HCT116 (cell line): ENCODE measurements around the gene TMEM53. TPM values are rescaled to one million over a fixed set of nuclear protein-coding genes. Genes with fewer than 3 reads are reported as not detected.

Experiments
- ATAC-seq: fragments of 200-7000 bp; cut with Tn5 transposase; 2 replicates; pipeline ENCODE4 v1.9.1; 2020; ENCODE audit warnings: mild to moderate bottlenecking, moderate library complexity
- BruUV-seq: library from RNA; stranded (reverse); fragments of 400-500 nt; replicated peaks from 2 replicates; lab custom pipeline; 2021; lab: Mats Ljungman, UMichigan
- CTCF ChIA-PET: fragments of 300-600 bp; sonication (Branson Sonifier 250); formaldehyde crosslinking; loops from one replicate; lab custom pipeline; 2021; ENCODE audit warnings: antibody characterized with exemption; lab: Charles Lee
- POLR2A ChIA-PET: fragments of 300-600, 350-600 bp; sonication (Branson Sonifier 250); formaldehyde crosslinking; loops from one replicate; lab custom pipeline; 2021; ENCODE audit warnings: antibody characterized with exemption; lab: Charles Lee
- RAD21 ChIA-PET, 2 experiments: fragments of 300-600 bp; sonication (Branson Sonifier 250); formaldehyde crosslinking; loops; one replicate each; lab custom pipeline; 2023; ENCODE audit warnings: low total read pairs in 2 of 2; ENCODE audit not compliant: uncharacterized antibody in 2 of 2, unreplicated experiment in 2 of 2, low non-redundant PET in 1 of 2; lab: Charles Lee
- DNase-seq: peaks from one replicate; pipeline ENCODE4 v3.0.0-alpha.2; 2010; ENCODE audit warnings: low read depth, low spot score
- H2AFZ ChIP-seq: fragments of 200-600 bp; shearing (Covaris generic), sonication (generic); 2 replicates; pipeline ENCODE4 v1.6.1; 2017; ENCODE audit warnings: low read depth, mixed run types, mixed read lengths, antibody characterized with exemption, low read length; ENCODE audit not compliant: poor library complexity, severe bottlenecking
- H3K27ac ChIP-seq: 2 replicates; pipeline ENCODE4 v1.5.1; 2012; ENCODE audit warnings: low read depth, low read length
- H3K27me3 ChIP-seq: fragments of 200-600 bp; sonication (generic); 2 replicates; pipeline ENCODE4 v1.6.1; 2016; ENCODE audit warnings: mixed run types, low read length, mixed read lengths; ENCODE audit not compliant: insufficient read depth
- H3K36me3 ChIP-seq, 2 experiments: fragments of 200-500 bp in 1 of 2; fragments of 200-600 bp in 1 of 2; sonication (Bioruptor generic) in 1 of 2; sonication (generic) in 1 of 2; 2 replicates each; pipeline versions ENCODE4 v1.5.1 to v1.6.1; 2014 to 2016; ENCODE audit warnings: low read length in 2 of 2, inconsistent platforms in 1 of 2, mixed read lengths in 1 of 2, mixed run types in 1 of 2; ENCODE audit not compliant: insufficient read depth in 2 of 2, control insufficient read depth in 1 of 2
- H3K4me1 ChIP-seq, 2 experiments: fragments of 200-600 bp in 1 of 2; sonication (generic) in 1 of 2; 2 replicates each; pipeline versions ENCODE4 v1.5.1 to v1.6.1; 2012 to 2017; ENCODE audit warnings: low read length in 2 of 2, inconsistent platforms in 1 of 2, mild to moderate bottlenecking in 1 of 2, mixed read lengths in 1 of 2, mixed run types in 1 of 2, moderate library complexity in 1 of 2; ENCODE audit not compliant: insufficient read depth in 2 of 2, control insufficient read depth in 1 of 2
- H3K4me2 ChIP-seq: fragments of 200-600 bp; sonication (generic); 2 replicates; pipeline ENCODE4 v1.6.1; 2017; ENCODE audit warnings: mixed run types, low read length, mixed read lengths
- H3K4me3 ChIP-seq, 2 experiments: fragments of 200-600 bp in 1 of 2; sonication (generic) in 1 of 2; replicated peaks in 1 of 2; 2 replicates each; pipeline ENCODE4 v1.5.1; 2011 to 2016; ENCODE audit warnings: low read length in 2 of 2, control low read depth in 1 of 2, low read depth in 1 of 2, mild to moderate bottlenecking in 1 of 2, mixed read lengths in 1 of 2, mixed run types in 1 of 2
- H3K79me2 ChIP-seq: fragments of 200-600 bp; sonication (generic); 2 replicates; pipeline ENCODE4 v1.6.1; 2017; ENCODE audit warnings: mild to moderate bottlenecking, mixed run types, low read length, moderate library complexity, mixed read lengths; ENCODE audit not compliant: insufficient read depth
- H3K9ac ChIP-seq: fragments of 200-600 bp; sonication (generic); 2 replicates; pipeline ENCODE4 v1.6.1; 2016; ENCODE audit warnings: low read length, mixed read lengths
- H3K9me2 ChIP-seq: fragments of 200-600 bp; sonication (generic), shearing (Covaris generic); 2 replicates; pipeline ENCODE4 v1.6.1; 2017; ENCODE audit warnings: mixed run types, mild to moderate bottlenecking, moderate library complexity; ENCODE audit not compliant: insufficient read depth
- H3K9me3 ChIP-seq, 2 experiments: fragments of 200-500 bp in 1 of 2; fragments of 200-600 bp in 1 of 2; sonication (Bioruptor generic) in 1 of 2; sonication (generic) in 1 of 2; 2 replicates each; pipeline ENCODE4 v1.6.1; 2014 to 2017; ENCODE audit warnings: low read length in 2 of 2, mixed read lengths in 2 of 2, inconsistent platforms in 1 of 2, low read depth in 1 of 2, mild to moderate bottlenecking in 1 of 2, mixed run types in 1 of 2, moderate library complexity in 1 of 2; ENCODE audit not compliant: control insufficient read depth in 1 of 2, insufficient read depth in 1 of 2
- H4K20me1 ChIP-seq: fragments of 200-600 bp; sonication (generic), shearing (Covaris generic); 2 replicates; pipeline ENCODE4 v1.6.1; 2017; ENCODE audit warnings: mixed run types, mild to moderate bottlenecking, moderate library complexity; ENCODE audit not compliant: insufficient read depth
- CEBPB ChIP-seq: IDR thresholded peaks from 2 replicates; pipeline ENCODE4 v1.6.1; 2012; ENCODE audit warnings: low read depth
- CTCF ChIP-seq, 3 experiments: fragments of 200-600 bp in 1 of 3; sonication (generic) in 1 of 3; IDR thresholded peaks in 2 of 3; conservative IDR thresholded peaks in 1 of 3; 2 replicates each; pipeline ENCODE4 v1.5.1; 2012 to 2017; ENCODE audit warnings: low read depth in 2 of 3, low read length in 2 of 3, antibody characterized with exemption in 1 of 3, borderline replicate concordance in 1 of 3, control low read depth in 1 of 3, mild to moderate bottlenecking in 1 of 3, mixed read lengths in 1 of 3, mixed run types in 1 of 3, moderate library complexity in 1 of 3; ENCODE audit not compliant: insufficient read depth in 1 of 3
- EGR1 ChIP-seq: IDR thresholded peaks from 2 replicates; pipeline ENCODE4 v1.6.1; 2012; ENCODE audit warnings: low read depth
- ELF1 ChIP-seq: IDR thresholded peaks from 2 replicates; pipeline ENCODE4 v1.6.1; 2012; ENCODE audit warnings: low read depth, borderline replicate concordance
- FOSL1 ChIP-seq: IDR thresholded peaks from 2 replicates; pipeline ENCODE4 v1.6.1; 2012; ENCODE audit warnings: low read depth
- MAX ChIP-seq: IDR thresholded peaks from 2 replicates; pipeline ENCODE4 v1.6.1; 2012
- POLR2A ChIP-seq: IDR thresholded peaks from 2 replicates; pipeline ENCODE4 v1.7.0; 2011; ENCODE audit warnings: borderline replicate concordance; ENCODE audit not compliant: insufficient read depth, insufficient read length; ENCODE audit errors: extremely low read depth
- POLR2AphosphoS5 ChIP-seq: IDR thresholded peaks from 2 replicates; pipeline ENCODE4 v1.6.1; 2011; ENCODE audit warnings: mild to moderate bottlenecking, low read depth, low read length, moderate library complexity
- RAD21 ChIP-seq: IDR thresholded peaks from 2 replicates; pipeline ENCODE4 v1.6.1; 2012; ENCODE audit warnings: low read depth, mild to moderate bottlenecking
- SIN3A ChIP-seq: IDR thresholded peaks from 2 replicates; pipeline ENCODE4 v1.6.1; 2012; ENCODE audit warnings: low read depth
- YY1 ChIP-seq: IDR thresholded peaks from 2 replicates; pipeline ENCODE4 v1.6.1; 2011; ENCODE audit warnings: low read length, low read depth, moderate library complexity, mild to moderate bottlenecking; ENCODE audit not compliant: insufficient replicate concordance; ENCODE audit errors: extremely low read depth
- ZBTB33 ChIP-seq: IDR thresholded peaks from 2 replicates; pipeline ENCODE4 v1.6.1; 2011; ENCODE audit warnings: mild to moderate bottlenecking, low read length, moderate library complexity; ENCODE audit not compliant: insufficient replicate concordance; ENCODE audit errors: extremely low read depth
- ZFX ChIP-seq: fragments of 450-650 bp; IDR thresholded peaks from 2 replicates; pipeline ENCODE4 v1.6.1; 2017
- intact Hi-C: fragments of 100-400 bp; cut with micrococcal nuclease; formaldehyde crosslinking; loops from 2 replicates; pipeline ENCODE4 v1.10.0; 2022
- total RNA-seq: library from RNA; stranded (reverse); gene quantifications from one replicate; pipeline ENCODE4 v1.2.1, GENCODE V29; 2021; ENCODE audit not compliant: unreplicated experiment

Gene TMEM53
- total RNA-seq, 1 experiment from 2014 or later, result 10.8 TPM

DNA sequence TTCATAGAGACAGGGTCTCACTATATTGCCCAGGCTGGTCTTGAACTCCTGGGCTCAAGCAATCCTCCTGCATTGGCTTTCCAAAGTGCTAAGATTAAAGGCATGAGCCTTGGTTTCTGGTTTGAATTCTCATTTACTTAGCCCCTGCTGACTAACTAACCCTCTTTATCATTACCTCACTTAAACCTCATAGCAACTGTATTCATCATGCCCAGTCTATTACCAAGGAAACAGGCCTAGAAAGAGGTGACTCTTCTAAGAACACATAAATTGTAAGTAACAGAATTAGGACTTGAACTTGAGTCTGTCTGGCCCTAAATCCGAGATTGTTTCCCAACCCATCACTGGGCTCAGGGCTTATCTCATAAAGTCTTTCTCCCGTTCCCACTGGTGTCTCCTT lies 44.2 kb downstream of the TMEM53 start:
- RAD21 ChIA-PET, result interaction anchor here in 1 of 2 experiments (1.4 kb wide), 1 partner anchor 252 kb away, joined by 3 read pairs; no protein-coding TSS in a partner anchor
- Histone ChIP-seq H3K9me2 (0 out of 2 replicates have a peak, but pooled peaks cover 2% of the 10 kb centered on the region), H2AFZ (no peak overlapping the region), H3K27ac (no peak overlapping the region), H3K79me2 (peaks cover 27% of the 10 kb centered on the region), H3K27me3 (no peaks in the 10 kb centered on the region), H3K36me3 (peaks cover 0 to 18% of the 10 kb centered on the region in 2 experiments; a peak in 2 of 4 replicates), H4K20me1 (no peaks in the 10 kb centered on the region), H3K9ac (no peak overlapping the region), H3K4me3 (no peak overlapping the region), H3K4me1 (peaks cover 5 to 22% of the 10 kb centered on the region in 2 experiments; a peak in 3 of 4 replicates), H3K9me3 (no peaks in the 10 kb centered on the region), H3K4me2 (no peak overlapping the region)
- no TSS peak for BruUV-seq
- DNase-seq (no peak), ATAC-seq (no peak)
- TF ChIP-seq SIN3A (no peak), CTCF (IDR thresholded peaks at IDR 0.05 in 2 of 3, conservative IDR thresholded peaks at IDR 0.05 in 1 of 3; ENCODE audit: borderline replicate concordance in 1 of 3, insufficient read depth in 1 of 3, low read depth in 2 of 3, low read length in 2 of 3) (no peak), RAD21 (no peak), ELF1 (no peak), CEBPB (no peak), YY1 (no peak), ZBTB33 (no peak), EGR1 (no peak), POLR2A (no peak), ZFX (no peak), POLR2AphosphoS5 (no peak), FOSL1 (no peak), MAX (no peak)
- intact Hi-C loops, result no loop called here
- POLR2A ChIA-PET, result interaction anchor here (0.7 kb wide), 1 partner anchor 522 kb away, joined by 3 read pairs; no protein-coding TSS in a partner anchor
- CTCF ChIA-PET, result no interaction called here
